Aorta (tissue), 5 donors: ENCODE measurements around the gene KIAA0930. TPM values are rescaled to one million over a fixed set of nuclear protein-coding genes. Genes with fewer than 3 reads are reported as not detected.

Experiments used
- ATAC-seq: fragments of 200-7000 bp; cut with Tn5 transposase; one replicate; pipeline ENCODE4 v1.9.1; 2022; ENCODE audit warnings: moderate library complexity; ENCODE audit not compliant: low FRiP score
- DNase-seq, 2 donors: peaks; one replicate each; pipeline ENCODE4 v3.0.0-alpha.2; 2020
- H3K27ac ChIP-seq, 2 donors: one replicate each; pipeline ENCODE4 v1.5.1; 2013; ENCODE audit warnings: low read length in 2 of 2, mild to moderate bottlenecking in 2 of 2, moderate library complexity in 2 of 2, control low read depth in 1 of 2, inconsistent platforms in 1 of 2, low read depth in 1 of 2
- H3K27me3 ChIP-seq, 2 donors: one replicate each; pipeline ENCODE4 v1.6.1; 2013; ENCODE audit warnings: control low read depth in 1 of 2, low read length in 1 of 2, mild to moderate bottlenecking in 1 of 2, moderate library complexity in 1 of 2; ENCODE audit not compliant: insufficient read depth in 2 of 2, control insufficient read depth in 1 of 2
- H3K36me3 ChIP-seq, 2 donors: one replicate each; pipeline ENCODE4 v1.6.1; 2013; ENCODE audit warnings: control low read depth in 1 of 2, low read length in 1 of 2, mild to moderate bottlenecking in 1 of 2; ENCODE audit not compliant: insufficient read depth in 2 of 2, control insufficient read depth in 1 of 2
- H3K4me1 ChIP-seq, 2 donors: one replicate each; pipeline ENCODE4 v1.6.1; 2013; ENCODE audit warnings: low read length in 2 of 2, control low read depth in 1 of 2, mild to moderate bottlenecking in 1 of 2, moderate library complexity in 1 of 2; ENCODE audit not compliant: insufficient read depth in 2 of 2, control insufficient read depth in 1 of 2
- H3K4me3 ChIP-seq, 2 donors: one replicate each; pipeline ENCODE4 v1.5.1; 2013; ENCODE audit warnings: low read length in 2 of 2, control low read depth in 1 of 2, mild to moderate bottlenecking in 1 of 2
- H3K9me3 ChIP-seq: one replicate; pipeline ENCODE4 v1.6.1; 2013; ENCODE audit warnings: mild to moderate bottlenecking, low read length; ENCODE audit not compliant: control insufficient read depth
- WGBS, 2 donors: extraction: QIAGEN DNeasy Blood & Tissue Kit; methylation state at CpG; one replicate each; pipeline ENCODE4 v1.1.7; 2013; 5-methylcytosine and 5-hydroxymethylcytosine counted together
- intact Hi-C, 2 donors: fragments of 100-400 bp; cut with DNase I; formaldehyde crosslinking; loops; one replicate each; pipeline versions ENCODE4 v1.14.2 to v1.15.0; 2022
- polyA plus RNA-seq, 2 donors: library from polyadenylated mRNA; stranded (reverse); fragments of 200-250 nt; gene quantifications; one replicate each; pipeline ENCODE4 v1.2.3, GENCODE V29; 2013
- total RNA-seq, 2 donors: library from RNA; stranded (reverse); fragmentation: NEBNext Ultra II Directional; extraction: Animal tissue kit (Norgen Biotek cat#: 25700); gene quantifications; one replicate each; pipeline ENCODE4 v1.2.1, GENCODE V29; 2021
- donor health status: healthy with polysubstance abuse.
- donor health status: Bipolar disorder and iron deficiency.
- donor health status: DM: no; HTN: no; CAD: no.
- donor health status: DM: no; HTN: no; CAD: no.
- donor health status: DM: yes; HTN: yes; CAD: no.

The KIAA0930 gene
- total and polyA plus RNA-seq, 4 donors: 36.6 to 101 (median 65.3) TPM

DNA sequence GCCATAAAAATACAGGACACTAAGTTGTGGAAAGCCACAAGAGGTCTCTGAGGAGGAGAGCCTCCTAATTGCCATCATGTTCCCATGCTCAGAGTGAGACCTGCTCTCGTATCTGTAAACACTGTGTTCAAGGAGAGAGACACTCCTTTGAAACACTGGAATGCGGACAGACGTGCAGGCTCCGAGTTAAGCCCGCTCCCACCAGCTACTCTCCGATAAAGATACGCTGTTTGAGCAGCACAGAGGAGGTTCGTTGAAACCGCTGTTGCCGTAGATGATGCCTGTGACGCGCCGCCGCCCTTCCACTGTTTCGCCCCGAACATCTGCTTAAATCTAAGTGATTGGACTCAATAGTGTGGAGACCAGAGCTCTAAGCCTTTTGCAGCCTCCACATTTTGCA is 51.9 kb downstream of the KIAA0930 start:
- 85 to 89% methylated on average over 16 of the region's 16 CpGs for WGBS, 2 donors
- Histone ChIP-seq H3K4me1 (no peaks in the 10 kb centered on the region), H3K36me3 (peaks cover 0 to 2% of the 10 kb centered on the region in 2 donors), H3K27me3 (no peaks in the 10 kb centered on the region), H3K4me3 (no peak overlapping the region), H3K9me3 (no peaks in the 10 kb centered on the region), H3K27ac (no peak overlapping the region)
- intact Hi-C loops: no loop called here
- ATAC-seq (no peak), DNase-seq (peak in 1 of 2 donors; percentile 41)

DNA sequence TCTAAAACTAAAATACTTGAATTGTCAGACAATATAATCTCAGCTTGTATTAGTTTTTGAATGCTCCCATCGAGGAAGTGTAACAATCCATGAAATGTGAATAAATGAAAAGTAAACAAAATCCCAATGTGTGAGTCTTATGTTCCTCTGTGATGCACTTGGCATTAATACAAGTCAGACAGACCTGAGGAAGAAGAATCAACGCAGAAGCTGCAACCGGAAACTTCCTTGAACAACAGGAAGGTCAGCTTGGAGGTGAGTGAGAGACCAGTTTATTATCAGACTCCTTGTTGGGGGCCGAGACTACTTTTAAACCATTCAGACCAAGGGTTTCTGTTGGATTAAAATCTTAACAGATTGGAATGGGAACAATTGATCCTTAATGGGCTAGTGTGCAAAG is 52.8 kb downstream of the KIAA0930 start:
- Histone ChIP-seq H3K4me3 (no peak overlapping the region), H3K27me3 (no peaks in the 10 kb centered on the region), H3K9me3 (no peaks in the 10 kb centered on the region), H3K36me3 (peaks cover 0 to 2% of the 10 kb centered on the region in 2 donors), H3K27ac (no peak overlapping the region), H3K4me1 (no peaks in the 10 kb centered on the region)
- intact Hi-C loops: no loop called here
- ATAC-seq: no peak
- DNase-seq: no peak
- WGBS, 2 donors: 65 to 72% methylated on average over 4 of the region's 4 CpGs

DNA sequence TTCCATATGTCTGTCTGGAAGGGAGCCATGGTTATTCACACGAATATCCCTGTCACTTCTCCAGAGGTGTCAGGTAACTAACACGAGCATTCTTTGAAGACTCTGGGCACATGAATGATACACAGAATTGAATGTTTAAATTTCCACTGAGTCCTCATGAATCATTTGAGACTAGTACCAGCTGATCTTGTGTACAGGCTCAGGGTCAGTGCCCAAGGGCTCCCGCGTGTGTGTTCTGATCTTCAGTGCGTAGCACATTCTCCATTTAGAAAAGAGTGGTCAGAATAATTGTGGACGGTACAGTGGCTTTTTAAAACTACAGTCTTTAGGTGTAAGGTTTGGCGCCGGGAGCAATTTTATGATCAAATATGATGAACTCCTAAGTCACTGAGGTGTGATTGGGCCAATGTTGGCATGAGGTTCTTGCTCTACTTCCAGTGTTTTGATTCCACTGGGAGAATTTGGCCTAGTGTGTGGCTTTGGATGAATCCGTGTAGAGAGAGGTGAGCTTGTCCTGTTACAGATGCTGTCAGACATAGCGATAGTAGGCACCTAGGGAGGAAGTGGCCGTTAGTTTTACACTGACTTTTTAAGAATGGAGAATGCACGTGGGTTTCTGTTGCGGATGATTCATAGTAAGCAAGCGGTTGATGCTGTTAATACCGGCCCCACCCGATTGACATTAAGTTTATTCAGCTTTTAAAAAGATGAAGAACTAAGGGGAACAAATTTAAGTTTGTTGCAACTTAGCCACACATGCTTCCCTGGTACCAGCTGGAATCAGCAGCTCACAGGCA is 54.8 kb downstream of the KIAA0930 start:
- H3K9me3 ChIP-seq: no peaks in the 10 kb centered on the region
- DNase-seq: peak in 1 of 2 donors; percentile 43
- no peak overlapping the region for H3K4me3 ChIP-seq
- no peak overlapping the region for H3K27ac ChIP-seq
- H3K27me3 ChIP-seq: no peaks in the 10 kb centered on the region
- no peak for ATAC-seq
- H3K36me3 ChIP-seq: peaks cover 2% of the 10 kb centered on the region in 2 donors
- intact Hi-C loops: no loop called here
- H3K4me1 ChIP-seq: no peaks in the 10 kb centered on the region
- WGBS, 2 donors: 86 to 87% methylated on average over 16 of the region's 16 CpGs

DNA sequence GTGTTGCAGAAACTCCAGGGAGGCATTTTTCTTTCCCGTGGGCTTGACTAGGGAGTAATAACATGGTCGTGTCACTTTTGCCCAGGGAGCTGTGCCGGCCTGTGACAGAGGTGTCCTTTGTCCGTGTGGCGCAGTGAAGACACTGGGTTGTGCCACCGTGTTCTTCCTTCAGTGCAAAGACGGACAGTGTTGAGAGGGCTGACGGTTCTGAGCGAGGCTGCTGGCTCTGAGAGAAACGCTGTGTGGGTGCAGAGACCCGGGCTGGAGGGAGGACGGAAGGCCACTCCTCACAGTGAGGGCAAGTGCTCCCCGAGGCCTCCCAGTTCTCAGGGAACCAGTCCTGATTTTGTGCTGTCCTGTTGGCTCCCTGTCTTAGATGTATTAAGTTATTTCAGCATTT is 56.7 kb downstream of the KIAA0930 start:
- DNase-seq: peak in 1 of 2 donors; percentile 71
- 89 to 91% methylated on average over 13 of the region's 13 CpGs for WGBS, 2 donors
- no peak for ATAC-seq
- no peaks in the 10 kb centered on the region for H3K27me3 ChIP-seq
- intact Hi-C loops: no loop called here
- no peaks in the 10 kb centered on the region for H3K4me1 ChIP-seq
- no peak overlapping the region for H3K4me3 ChIP-seq
- H3K27ac ChIP-seq: no peak overlapping the region
- H3K9me3 ChIP-seq: no peaks in the 10 kb centered on the region
- H3K36me3 ChIP-seq: peaks cover 2% of the 10 kb centered on the region in 2 donors

DNA sequence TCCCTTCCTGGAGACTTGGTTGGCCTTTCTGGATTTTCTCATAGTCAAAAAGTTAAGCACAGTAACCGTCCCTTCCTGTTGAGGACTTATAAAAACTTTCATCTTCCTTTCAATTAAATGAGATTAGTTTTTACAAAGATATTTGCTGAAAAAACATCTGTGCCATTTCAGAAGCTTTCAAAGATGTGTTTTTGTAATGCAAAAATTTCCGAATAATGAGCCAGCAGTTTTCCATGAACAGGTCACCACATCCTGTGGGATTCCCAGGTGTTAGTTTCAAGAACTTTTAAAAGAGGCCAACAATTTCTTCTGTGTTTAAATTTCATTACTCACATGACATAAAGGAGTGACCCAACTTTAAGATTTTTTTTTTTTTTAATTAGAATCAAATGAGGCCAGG is 58.9 kb downstream of the KIAA0930 start:
- Histone ChIP-seq H3K9me3 (no peaks in the 10 kb centered on the region), H3K27me3 (no peaks in the 10 kb centered on the region), H3K36me3 (peaks cover 2 to 4% of the 10 kb centered on the region in 2 donors), H3K4me3 (no peak overlapping the region), H3K4me1 (no peaks in the 10 kb centered on the region), H3K27ac (no peak overlapping the region)
- DNase-seq (no peak), ATAC-seq (no peak)
- 93 to 94% methylated on average over 2 of the region's 2 CpGs for WGBS, 2 donors
- intact Hi-C loops: no loop called here

DNA sequence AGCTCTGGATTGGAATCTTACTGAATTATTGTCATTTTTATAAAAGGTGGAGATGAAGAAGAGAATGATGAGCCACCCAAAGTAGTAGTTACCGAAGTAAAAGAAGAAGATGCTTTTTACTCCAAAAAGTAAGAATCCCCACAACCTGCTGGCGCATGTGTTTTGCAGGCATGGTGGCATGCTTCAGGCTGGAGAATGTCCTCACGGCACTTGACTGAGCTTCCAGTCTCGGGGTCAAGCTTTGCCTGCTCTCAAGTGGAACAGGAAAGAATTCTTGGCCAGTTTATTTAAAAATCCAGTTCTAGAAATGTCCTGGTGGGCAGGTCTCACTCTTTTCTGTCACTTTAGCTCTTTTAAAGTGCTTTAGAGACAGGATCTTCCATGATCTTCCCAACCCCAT is 59.5 kb downstream of the KIAA0930 start:
- 96% methylated on average over 4 of the region's 4 CpGs for WGBS, 2 donors
- DNase-seq (no peak), ATAC-seq (no peak)
- Histone ChIP-seq H3K4me3 (no peak overlapping the region), H3K27ac (no peak overlapping the region), H3K27me3 (no peaks in the 10 kb centered on the region), H3K4me1 (no peaks in the 10 kb centered on the region), H3K9me3 (no peaks in the 10 kb centered on the region), H3K36me3 (peaks cover 2 to 4% of the 10 kb centered on the region in 2 donors)
- intact Hi-C loops: no loop called here

DNA sequence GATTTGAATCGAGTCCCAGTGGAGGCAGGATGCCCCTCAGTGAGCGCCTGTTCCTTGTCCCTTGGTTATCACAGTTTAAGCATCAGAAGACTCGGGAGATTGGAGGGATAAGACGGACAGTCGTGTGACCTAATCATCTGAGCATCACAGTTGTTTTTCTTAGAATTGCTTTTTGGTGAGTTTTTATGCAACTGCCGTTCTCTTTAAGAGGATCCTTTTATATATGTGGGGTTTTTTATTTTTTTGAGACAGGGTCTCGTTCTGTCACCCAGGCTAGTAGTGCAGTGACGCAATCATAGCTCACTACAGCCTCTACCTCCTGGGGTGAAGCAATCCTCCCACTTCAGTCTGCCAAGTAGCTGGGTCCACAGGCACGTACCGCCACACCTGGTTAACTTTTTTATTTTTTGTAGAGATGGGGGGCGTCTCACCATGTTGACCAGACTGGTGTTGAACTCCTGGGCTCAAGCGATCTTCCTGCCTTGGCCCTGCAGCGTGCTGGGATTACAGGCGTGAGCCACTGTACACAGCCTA is 60.5 kb downstream of the KIAA0930 start:
- H3K36me3 ChIP-seq: peaks cover 2% of the 10 kb centered on the region in 2 donors

DNA sequence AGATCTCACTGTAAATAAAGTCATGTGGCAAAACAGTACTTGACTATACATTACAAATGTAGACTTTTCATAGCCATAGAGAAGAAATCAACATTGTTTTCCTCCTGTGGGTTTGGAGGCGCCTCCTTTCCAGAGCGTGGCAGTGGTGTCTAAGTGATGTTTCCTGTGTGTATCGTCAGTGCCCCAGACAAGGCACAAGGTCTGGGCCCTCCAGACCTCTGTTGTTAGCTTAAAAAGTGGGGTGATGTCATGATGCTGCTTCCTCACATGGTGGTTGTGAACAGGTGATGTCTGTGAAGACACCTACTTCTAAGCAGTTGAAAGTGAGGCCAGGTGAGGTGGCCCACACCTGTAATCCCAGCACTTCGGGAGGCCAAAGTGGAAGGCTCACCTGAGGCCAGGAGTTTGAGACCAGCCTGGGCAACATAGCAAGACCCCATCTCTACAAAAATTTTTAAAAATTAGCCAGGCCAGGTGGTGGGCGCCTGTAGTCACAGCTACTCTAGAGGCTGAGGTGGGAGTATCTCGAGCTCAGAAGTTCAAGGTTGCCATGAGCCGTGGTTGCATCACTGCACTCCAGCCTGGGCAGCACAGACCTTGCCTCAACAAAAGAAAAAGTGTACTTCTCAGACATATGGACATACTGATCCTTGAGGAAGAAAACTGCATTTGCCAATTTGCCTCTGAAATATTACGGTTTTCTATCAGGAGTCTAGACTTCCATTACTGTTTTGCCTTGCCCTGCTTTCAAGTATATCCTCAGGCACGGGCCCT is 61.2 kb downstream of the KIAA0930 start:
- Histone ChIP-seq H3K4me3 (no peak overlapping the region), H3K36me3 (peaks cover 2% of the 10 kb centered on the region in 2 donors), H3K9me3 (no peaks in the 10 kb centered on the region), H3K27ac (no peak overlapping the region), H3K4me1 (peaks cover 0 to 2% of the 10 kb centered on the region in 2 donors), H3K27me3 (no peaks in the 10 kb centered on the region)
- ATAC-seq (no peak), DNase-seq (no peak)
- intact Hi-C loops: no loop called here
- WGBS, 2 donors: 91 to 95% methylated on average over 9 of the region's 9 CpGs

More for the DNA sequence above, 60.5 kb downstream of the KIAA0930 start:
- Histone ChIP-seq H3K4me3 (no peak overlapping the region), H3K4me1 (no peaks in the 10 kb centered on the region), H3K9me3 (no peaks in the 10 kb centered on the region), H3K27ac (no peak overlapping the region), H3K27me3 (no peaks in the 10 kb centered on the region)
- DNase-seq (no peak), ATAC-seq (no peak)
- intact Hi-C loops: no loop called here
- 77 to 88% methylated on average over 14 of the region's 14 CpGs for WGBS, 2 donors
